Measurements from ENCODE around the gene MARCOL.

The MARCOL gene

GRCh38 chr5:148238418-148238794 is at the start of gene MARCOL:
MARCOL (plus strand) TSS chr5:148238525; CDS start chr5:148238598, 73 bp downstream.
- no peaks in the 10 kb centered on the region for H3K36me3 ChIP-seq (replicated peaks)
- H3K4me3 ChIP-seq: no peak within 1 kb of the TSS
- no peak for DNase-seq (ENCODE audit: low spot score in 2 of 2)
- in situ Hi-C loops (cut with MboI; ENCODE audit: low sequenced_read_pairs): no loop called here
- no peaks in the 10 kb centered on the region for H3K4me1 ChIP-seq
- H3K9me3 ChIP-seq: no peaks in the 10 kb centered on the region
- H3K27me3 ChIP-seq (ENCODE audit: low read depth): no peaks in the 10 kb centered on the region

GRCh38 chr5:148191010-148191409 is 47.3 kb upstream of the MARCOL start:
- H3K4me1 ChIP-seq: no peaks in the 10 kb centered on the region
- in situ Hi-C loops (cut with MboI; ENCODE audit: low sequenced_read_pairs): loop anchor here (25.0 kb wide), 1 partner anchor 546 kb away; no protein-coding TSS in a partner anchor
- DNase-seq (ENCODE audit: low spot score in 2 of 2): no peak
- no peaks in the 10 kb centered on the region for H3K9me3 ChIP-seq
- H3K27me3 ChIP-seq (ENCODE audit: low read depth): no peaks in the 10 kb centered on the region
- no peaks in the 10 kb centered on the region for H3K36me3 ChIP-seq (replicated peaks)
- H3K4me3 ChIP-seq: no peak overlapping the region

- no peaks in the 10 kb centered on the region for H3K9me3 ChIP-seq
- no peaks in the 10 kb centered on the region for H3K4me1 ChIP-seq
- DNase-seq (ENCODE audit: low spot score in 2 of 2): no peak
- no peak overlapping the region for H3K4me3 ChIP-seq
- H3K36me3 ChIP-seq (replicated peaks): no peaks in the 10 kb centered on the region
- H3K27me3 ChIP-seq (ENCODE audit: low read depth): peaks cover 2% of the 10 kb centered on the region; the same call in 1 of the 2 replicates
- in situ Hi-C loops (cut with MboI; ENCODE audit: low sequenced_read_pairs): loop anchor here (25.0 kb wide), 1 partner anchor 544 kb away; no protein-coding TSS in a partner anchor
These were observed 45.1 kb upstream of the MARCOL start for GRCh38 chr5:148193202-148193601.

- Histone ChIP-seq H3K4me3 (no peak overlapping the region), H3K9me3 (no peaks in the 10 kb centered on the region), H3K4me1 (no peaks in the 10 kb centered on the region), H3K36me3 (replicated peaks) (no peaks in the 10 kb centered on the region), H3K27me3 (ENCODE audit: low read depth) (peaks cover 2% of the 10 kb centered on the region; the same call in 1 of the 2 replicates)
- DNase-seq (ENCODE audit: low spot score in 2 of 2): no peak
- in situ Hi-C loops (cut with MboI; ENCODE audit: low sequenced_read_pairs): no loop called here
These were observed 37.2 kb upstream of the MARCOL start for GRCh38 chr5:148201151-148201550.

- DNase-seq (ENCODE audit: low spot score in 2 of 2): no peak
- Histone ChIP-seq H3K9me3 (no peaks in the 10 kb centered on the region), H3K4me3 (no peak within 1 kb of the TSS), H3K36me3 (replicated peaks) (no peaks in the 10 kb centered on the region), H3K4me1 (no peaks in the 10 kb centered on the region), H3K27me3 (ENCODE audit: low read depth) (peaks cover 2% of the 10 kb centered on the region; the same call in 1 of the 2 replicates)
- in situ Hi-C loops (cut with MboI; ENCODE audit: low sequenced_read_pairs): no loop called here
These were observed 35.7 kb upstream of the MARCOL start, which contains the start of gene SPINK6 for GRCh38 chr5:148202531-148203203. SPINK6 (plus strand) TSS chr5:148203042; CDS start chr5:148203097, 55 bp downstream.

GRCh38 chr5:148205044-148205806 is 33.1 kb upstream of the MARCOL start:
- DNase-seq (ENCODE audit: low spot score in 2 of 2): no peak
- H3K4me3 ChIP-seq: no peak overlapping the region
- no peaks in the 10 kb centered on the region for H3K27me3 ChIP-seq (ENCODE audit: low read depth)
- no peaks in the 10 kb centered on the region for H3K36me3 ChIP-seq (replicated peaks)
- in situ Hi-C loops (cut with MboI; ENCODE audit: low sequenced_read_pairs): no loop called here
- no peaks in the 10 kb centered on the region for H3K4me1 ChIP-seq
- no peaks in the 10 kb centered on the region for H3K9me3 ChIP-seq

- Histone ChIP-seq H3K27me3 (ENCODE audit: low read depth) (no peaks in the 10 kb centered on the region), H3K9me3 (no peaks in the 10 kb centered on the region), H3K36me3 (replicated peaks) (no peaks in the 10 kb centered on the region), H3K4me1 (no peaks in the 10 kb centered on the region), H3K4me3 (no peak overlapping the region)
- DNase-seq (ENCODE audit: low spot score in 2 of 2): no peak
- in situ Hi-C loops (cut with MboI; ENCODE audit: low sequenced_read_pairs): no loop called here
These were observed 32.5 kb upstream of the MARCOL start for GRCh38 chr5:148205865-148206264.

- Histone ChIP-seq H3K36me3 (replicated peaks) (no peaks in the 10 kb centered on the region), H3K4me1 (no peaks in the 10 kb centered on the region), H3K9me3 (no peaks in the 10 kb centered on the region), H3K4me3 (no peak overlapping the region), H3K27me3 (ENCODE audit: low read depth) (no peaks in the 10 kb centered on the region)
- in situ Hi-C loops (cut with MboI; ENCODE audit: low sequenced_read_pairs): no loop called here
- no peak for DNase-seq (ENCODE audit: low spot score in 2 of 2)
These were observed 31.7 kb upstream of the MARCOL start for GRCh38 chr5:148206620-148207019.

GRCh38 chr5:148208226-148208625 is 30.1 kb upstream of the MARCOL start:
- in situ Hi-C loops (cut with MboI; ENCODE audit: low sequenced_read_pairs): no loop called here
- no peak overlapping the region for H3K4me3 ChIP-seq
- no peak for DNase-seq (ENCODE audit: low spot score in 2 of 2)
- no peaks in the 10 kb centered on the region for H3K9me3 ChIP-seq
- H3K36me3 ChIP-seq (replicated peaks): no peaks in the 10 kb centered on the region
- no peaks in the 10 kb centered on the region for H3K4me1 ChIP-seq
- no peaks in the 10 kb centered on the region for H3K27me3 ChIP-seq (ENCODE audit: low read depth)

GRCh38 chr5:148209151-148209770 is 29.1 kb upstream of the MARCOL start:
- no peak for DNase-seq (ENCODE audit: low spot score in 2 of 2)
- H3K4me3 ChIP-seq: no peak overlapping the region
- no peaks in the 10 kb centered on the region for H3K27me3 ChIP-seq (ENCODE audit: low read depth)
- no peaks in the 10 kb centered on the region for H3K36me3 ChIP-seq (replicated peaks)
- H3K4me1 ChIP-seq: no peaks in the 10 kb centered on the region
- in situ Hi-C loops (cut with MboI; ENCODE audit: low sequenced_read_pairs): no loop called here
- H3K9me3 ChIP-seq: no peaks in the 10 kb centered on the region

- Histone ChIP-seq H3K27me3 (ENCODE audit: low read depth) (no peaks in the 10 kb centered on the region), H3K4me1 (no peaks in the 10 kb centered on the region), H3K9me3 (no peaks in the 10 kb centered on the region), H3K4me3 (no peak overlapping the region), H3K36me3 (replicated peaks) (no peaks in the 10 kb centered on the region)
- DNase-seq (ENCODE audit: low spot score in 2 of 2): no peak
- in situ Hi-C loops (cut with MboI; ENCODE audit: low sequenced_read_pairs): no loop called here
These were observed 23.6 kb upstream of the MARCOL start for GRCh38 chr5:148214665-148215185.

GRCh38 chr5:148221508-148221907 is 16.8 kb upstream of the MARCOL start:
- peaks cover 3% of the 10 kb centered on the region; the same call in 1 of the 2 replicates for H3K27me3 ChIP-seq (ENCODE audit: low read depth)
- in situ Hi-C loops (cut with MboI; ENCODE audit: low sequenced_read_pairs): no loop called here
- H3K9me3 ChIP-seq: no peaks in the 10 kb centered on the region
- no peaks in the 10 kb centered on the region for H3K4me1 ChIP-seq
- H3K4me3 ChIP-seq: no peak overlapping the region
- DNase-seq (ENCODE audit: low spot score in 2 of 2): no peak
- no peaks in the 10 kb centered on the region for H3K36me3 ChIP-seq (replicated peaks)

- Histone ChIP-seq H3K36me3 (replicated peaks) (no peaks in the 10 kb centered on the region), H3K9me3 (no peaks in the 10 kb centered on the region), H3K27me3 (ENCODE audit: low read depth) (peaks cover 3% of the 10 kb centered on the region; the same call in 1 of the 2 replicates), H3K4me3 (no peak overlapping the region), H3K4me1 (no peaks in the 10 kb centered on the region)
- no peak for DNase-seq (ENCODE audit: low spot score in 2 of 2)
- in situ Hi-C loops (cut with MboI; ENCODE audit: low sequenced_read_pairs): no loop called here
These were observed 14.1 kb upstream of the MARCOL start for GRCh38 chr5:148224117-148224742.
